H1 (cell line): ENCODE measurements around the gene ROR1. TPM values are rescaled to one million over a fixed set of nuclear protein-coding genes. Genes with fewer than 3 reads are reported as not detected.

ENCODE experiments used
- CHD7 ChIP-seq: fragments of 300-600 bp; sonication (generic); IDR thresholded peaks from 2 replicates; pipeline ENCODE4 v1.7.1; 2012; ENCODE audit warnings: low read length, moderate library complexity, mild to moderate bottlenecking, inconsistent platforms; ENCODE audit not compliant: insufficient replicate concordance
- EP300 ChIP-seq, 2 experiments: IDR thresholded peaks; 1 replicate in 1 of 2; 2 replicates in 1 of 2; pipeline ENCODE4 v1.6.1; 2011 to 2012; ENCODE audit warnings: low read depth in 2 of 2, low read length in 2 of 2, mild to moderate bottlenecking in 2 of 2, borderline replicate concordance in 1 of 2, inconsistent platforms in 1 of 2, moderate library complexity in 1 of 2
- polyA plus RNA-seq, 7 experiments: library from polyadenylated mRNA; depleted of rRNA in 3 of 7; stranded (reverse) in 5 of 7; unstranded in 2 of 7; fragments of >200 nt in 5 of 7; fragments of 200-250 nt in 2 of 7; gene quantifications; 1 replicate in 5 of 7; 2 replicates in 1 of 7; 4 replicates in 1 of 7; pipeline versions ENCODE4 v1.2.1 to v1.2.3, GENCODE V29; 2011 to 2013; ENCODE audit warnings: missing spikeins in 2 of 7, mixed read lengths in 2 of 7
- total RNA-seq: library from RNA; stranded (reverse); fragmentation: NEBNext Ultra II Directional; extraction: Animal tissue kit (Norgen Biotek cat#: 25700); gene quantifications from 2 replicates; pipeline ENCODE4 v1.2.1, GENCODE V29; 2021

ROR1 gene
- total and polyA plus RNA-seq, 2 of the 8 experiments (the other 6 are each of a cell fraction or from before 2014, with no cell fraction given) = 33.6 to 73.6 TPM

- no peak for TF ChIP-seq CHD7
- TF ChIP-seq EP300 (IDR thresholded peaks at IDR 0.05; ENCODE audit: borderline replicate concordance in 1 of 2, low read depth in 2 of 2, low read length in 2 of 2) = no peak
Measured at GRCh38 chr1:63923302-63923701, 149.5 kb downstream of the ROR1 start (continued).
